Activated naive CD8-positive, alpha-beta T cell treated with anti-CD3 and anti-CD28 coated beads, Interleukin-2, amount 10 ng/mL, durations not matched to agents 7 days and 5 days (primary cell): ENCODE measurements around the gene NKX1-2. TPM values are rescaled to one million over a fixed set of nuclear protein-coding genes. Genes with fewer than 3 reads are reported as not detected.

Source experiments
- ATAC-seq: fragments of 150-1000 bp; cut with Tn5 transposase; one replicate; pipeline ENCODE4 v1.10.0; 2021; ENCODE audit warnings: low read depth, moderate library complexity
- POLR2A ChIA-PET: fragments of 350-600 bp; sonication (Branson Sonifier 250); formaldehyde crosslinking; loops from one replicate; lab custom pipeline; 2021; ENCODE audit warnings: antibody characterized with exemption; lab: Charles Lee
- DNase-seq: peaks from one replicate; pipeline ENCODE4 v3.0.0; 2021
- H3K27ac Mint-ChIP-seq: one replicate; pipeline ENCODE4 v1.8.0; 2022; ENCODE audit warnings: mild to moderate bottlenecking, mixed read lengths
- H3K27me3 Mint-ChIP-seq: one replicate; pipeline ENCODE4 v1.8.0; 2022; ENCODE audit warnings: mild to moderate bottlenecking, moderate library complexity, mixed read lengths
- H3K36me3 Mint-ChIP-seq: one replicate; pipeline ENCODE4 v1.8.0; 2021; ENCODE audit warnings: mild to moderate bottlenecking, mixed read lengths
- H3K4me1 Mint-ChIP-seq: one replicate; pipeline ENCODE4 v1.8.0; 2021; ENCODE audit warnings: mixed read lengths
- H3K4me3 Mint-ChIP-seq: one replicate; pipeline ENCODE4 v1.8.0; 2022; ENCODE audit warnings: mild to moderate bottlenecking, moderate library complexity, mixed read lengths
- H3K9me3 Mint-ChIP-seq: one replicate; pipeline ENCODE4 v1.8.0; 2021; ENCODE audit warnings: mixed read lengths
- total RNA-seq, 2 experiments: library from RNA; stranded (reverse); gene quantifications; one replicate each; pipeline ENCODE4 v1.2.3, GENCODE V29; 2021

Gene NKX1-2
- not detected for total RNA-seq

DNA sequence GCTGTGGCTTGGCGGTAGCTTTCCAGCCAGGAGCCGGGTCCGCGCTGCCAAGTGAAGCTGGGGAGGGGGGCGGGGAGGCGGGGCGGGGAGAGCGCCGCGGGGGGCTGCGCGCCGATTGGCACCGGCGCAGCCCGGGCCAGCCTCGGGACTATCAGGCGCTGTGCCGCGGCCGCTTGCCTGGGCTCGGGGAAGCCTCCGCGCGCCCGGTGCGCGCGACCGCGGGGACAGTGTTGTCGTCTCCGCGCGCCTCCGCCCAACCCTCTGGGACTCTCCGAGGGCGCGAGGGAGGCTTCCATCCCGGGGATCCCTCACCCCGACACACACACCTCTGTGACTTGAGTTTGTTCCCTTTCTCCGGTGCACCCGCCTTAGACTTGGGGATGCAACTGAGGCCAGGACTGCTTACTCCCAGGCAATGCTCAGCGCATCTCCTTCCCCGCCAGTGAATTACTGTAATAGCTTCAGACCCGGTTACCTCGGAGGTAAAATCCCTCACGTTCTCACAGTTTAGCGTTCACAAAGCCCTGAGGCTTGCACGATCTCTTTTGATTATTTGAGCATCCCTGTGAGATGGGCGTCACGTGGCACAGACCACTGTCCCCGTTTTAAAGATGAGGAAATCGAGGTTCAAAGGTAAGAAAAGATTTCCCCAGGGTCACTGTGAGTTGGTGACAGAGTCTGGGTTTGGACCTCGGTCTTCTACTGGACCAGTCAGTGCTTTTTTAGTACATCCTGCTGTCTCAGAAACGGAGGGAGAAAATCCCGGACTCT, at the start of gene NKX1-2:
Gene NKX1-2, minus strand, starts transcription at position 24 of the 771 bp plus-strand sequence. CDS start 92 bp downstream, outside the sequence.
- Mint-ChIP-seq H3K36me3 (no peaks in the 10 kb centered on the region), H3K27me3 (peaks cover 91% of the 10 kb centered on the region), H3K27ac (no peak within 1 kb of the TSS), H3K4me3 (peak within 1 kb of the TSS; percentile 48), H3K9me3 (no peaks in the 10 kb centered on the region), H3K4me1 (peaks cover 12% of the 10 kb centered on the region)
- POLR2A ChIA-PET, result interaction anchor here (1.1 kb wide), 1 partner anchor 12 kb away, joined by 3 read pairs; the partner anchor contains the start of gene LHPP
- ATAC-seq (no peak), DNase-seq (peak; percentile 52)

GRCh38 chr10:124498056-124498455, 48.2 kb upstream of the NKX1-2 start:
- no peak for DNase-seq
- ATAC-seq, result no peak
- peaks cover 17% of the 10 kb centered on the region for H3K36me3 Mint-ChIP-seq
- no peak overlapping the region for H3K27ac Mint-ChIP-seq
- peaks cover 4% of the 10 kb centered on the region for H3K9me3 Mint-ChIP-seq
- no peaks in the 10 kb centered on the region for H3K27me3 Mint-ChIP-seq
- no peak overlapping the region for H3K4me3 Mint-ChIP-seq
- H3K4me1 Mint-ChIP-seq, result peaks cover 11% of the 10 kb centered on the region
- POLR2A ChIA-PET, result no interaction called here

DNA sequence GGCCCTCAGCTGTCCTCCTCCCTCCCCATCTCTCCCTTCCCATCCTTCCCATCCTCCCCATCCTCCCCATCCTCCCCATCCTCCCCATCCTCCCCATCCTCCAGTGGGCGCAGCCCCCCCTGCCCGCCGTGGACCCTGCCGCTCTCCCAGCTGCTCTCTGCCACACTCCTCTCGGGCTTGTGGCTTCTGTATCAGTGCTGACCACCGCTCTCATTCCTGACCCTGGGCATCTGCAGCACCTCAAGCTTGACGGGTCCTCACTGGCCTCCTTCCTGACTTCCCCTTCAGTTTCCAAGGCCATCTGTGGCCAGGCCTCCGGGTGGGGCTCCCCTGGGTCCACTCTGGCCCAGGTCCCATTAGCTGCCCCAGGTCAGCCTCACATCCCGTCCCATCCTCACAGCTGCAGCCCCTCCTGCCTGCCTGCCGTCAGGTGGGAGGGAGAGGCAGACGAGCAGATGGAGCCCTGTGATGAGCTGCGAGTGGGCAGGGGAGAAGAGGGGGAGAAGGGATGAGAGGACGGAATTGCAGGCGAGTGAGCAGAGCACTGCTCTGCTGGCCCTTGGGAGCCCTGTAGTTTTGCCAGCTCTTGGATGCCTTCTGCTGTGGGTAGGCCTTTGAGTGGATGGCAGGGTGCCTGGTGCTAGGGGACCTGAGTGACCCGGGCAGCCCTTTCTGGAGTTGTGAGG, 47.5 kb upstream of the NKX1-2 start:
- H3K9me3 Mint-ChIP-seq, result peaks cover 4% of the 10 kb centered on the region
- peaks cover 17% of the 10 kb centered on the region for H3K36me3 Mint-ChIP-seq
- H3K27me3 Mint-ChIP-seq, result no peaks in the 10 kb centered on the region
- POLR2A ChIA-PET, result no interaction called here
- no peak overlapping the region for H3K27ac Mint-ChIP-seq
- no peak overlapping the region for H3K4me3 Mint-ChIP-seq
- ATAC-seq, result no peak
- peaks cover 11% of the 10 kb centered on the region for H3K4me1 Mint-ChIP-seq
- DNase-seq, result no peak

GRCh38 chr10:124496620-124497019, 46.8 kb upstream of the NKX1-2 start:
- Mint-ChIP-seq H3K4me3 (no peak overlapping the region), H3K9me3 (peaks cover 4% of the 10 kb centered on the region), H3K27ac (no peak overlapping the region), H3K4me1 (peaks cover 11% of the 10 kb centered on the region), H3K27me3 (no peaks in the 10 kb centered on the region), H3K36me3 (peaks cover 15% of the 10 kb centered on the region)
- ATAC-seq, result no peak
- POLR2A ChIA-PET, result no interaction called here
- no peak for DNase-seq

GRCh38 chr10:124496150-124496549, 46.3 kb upstream of the NKX1-2 start:
- DNase-seq (no peak), ATAC-seq (no peak)
- Mint-ChIP-seq H3K27me3 (no peaks in the 10 kb centered on the region), H3K36me3 (peaks cover 12% of the 10 kb centered on the region), H3K9me3 (peaks cover 4% of the 10 kb centered on the region), H3K4me3 (no peak overlapping the region), H3K27ac (no peak overlapping the region), H3K4me1 (peaks cover 11% of the 10 kb centered on the region)
- POLR2A ChIA-PET, result no interaction called here

DNA sequence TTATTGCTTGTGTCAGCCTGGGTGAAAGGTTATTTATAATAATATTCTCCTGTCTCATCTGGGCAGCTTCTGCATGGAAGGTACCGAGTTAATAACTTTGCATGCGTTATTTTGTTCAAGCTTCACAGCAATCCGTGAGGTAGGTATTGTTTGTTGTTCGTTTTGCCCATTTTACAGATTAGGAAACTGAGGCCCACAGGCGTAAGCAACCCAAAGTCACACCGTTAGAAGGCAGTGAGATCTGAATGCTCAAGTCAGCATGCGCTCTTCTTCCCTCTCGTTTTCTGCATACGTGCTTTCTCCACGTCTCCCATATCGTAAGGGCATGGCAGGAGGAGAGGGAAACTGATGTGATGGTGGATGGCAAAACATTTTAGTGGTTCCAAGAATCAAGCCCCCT, 45.9 kb upstream of the NKX1-2 start:
- ATAC-seq (no peak), DNase-seq (no peak)
- H3K4me1 Mint-ChIP-seq, result peaks cover 11% of the 10 kb centered on the region
- no peaks in the 10 kb centered on the region for H3K27me3 Mint-ChIP-seq
- H3K9me3 Mint-ChIP-seq, result peaks cover under 1% of the 10 kb centered on the region
- H3K36me3 Mint-ChIP-seq, result peaks cover 7% of the 10 kb centered on the region
- POLR2A ChIA-PET, result no interaction called here
- no peak overlapping the region for H3K27ac Mint-ChIP-seq
- no peak overlapping the region for H3K4me3 Mint-ChIP-seq

DNA sequence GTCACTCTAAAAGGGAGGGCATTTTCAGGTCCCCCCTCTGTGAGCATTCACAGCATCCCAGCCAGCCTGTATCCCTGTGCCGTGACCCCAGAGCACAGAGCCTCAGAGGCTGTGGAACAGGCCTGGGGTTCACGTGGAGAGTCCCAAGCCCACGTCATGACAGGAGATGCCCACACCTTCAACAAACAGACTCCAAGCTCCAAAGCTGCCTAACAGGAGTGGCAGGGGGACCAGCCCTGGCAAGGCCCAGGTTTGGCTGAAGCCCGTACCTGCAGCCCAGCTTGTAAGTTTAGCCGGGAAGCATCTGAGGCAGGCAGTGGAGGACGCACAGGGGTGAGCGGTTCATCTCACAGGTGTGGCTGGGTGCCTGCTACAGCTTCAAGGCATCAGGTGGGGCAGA, 45.3 kb upstream of the NKX1-2 start:
- no peak overlapping the region for H3K4me3 Mint-ChIP-seq
- POLR2A ChIA-PET, result no interaction called here
- no peak overlapping the region for H3K27ac Mint-ChIP-seq
- DNase-seq (no peak), ATAC-seq (no peak)
- H3K36me3 Mint-ChIP-seq, result peaks cover 4% of the 10 kb centered on the region
- peaks cover 11% of the 10 kb centered on the region for H3K4me1 Mint-ChIP-seq
- H3K27me3 Mint-ChIP-seq, result no peaks in the 10 kb centered on the region
- H3K9me3 Mint-ChIP-seq, result no peaks in the 10 kb centered on the region

DNA sequence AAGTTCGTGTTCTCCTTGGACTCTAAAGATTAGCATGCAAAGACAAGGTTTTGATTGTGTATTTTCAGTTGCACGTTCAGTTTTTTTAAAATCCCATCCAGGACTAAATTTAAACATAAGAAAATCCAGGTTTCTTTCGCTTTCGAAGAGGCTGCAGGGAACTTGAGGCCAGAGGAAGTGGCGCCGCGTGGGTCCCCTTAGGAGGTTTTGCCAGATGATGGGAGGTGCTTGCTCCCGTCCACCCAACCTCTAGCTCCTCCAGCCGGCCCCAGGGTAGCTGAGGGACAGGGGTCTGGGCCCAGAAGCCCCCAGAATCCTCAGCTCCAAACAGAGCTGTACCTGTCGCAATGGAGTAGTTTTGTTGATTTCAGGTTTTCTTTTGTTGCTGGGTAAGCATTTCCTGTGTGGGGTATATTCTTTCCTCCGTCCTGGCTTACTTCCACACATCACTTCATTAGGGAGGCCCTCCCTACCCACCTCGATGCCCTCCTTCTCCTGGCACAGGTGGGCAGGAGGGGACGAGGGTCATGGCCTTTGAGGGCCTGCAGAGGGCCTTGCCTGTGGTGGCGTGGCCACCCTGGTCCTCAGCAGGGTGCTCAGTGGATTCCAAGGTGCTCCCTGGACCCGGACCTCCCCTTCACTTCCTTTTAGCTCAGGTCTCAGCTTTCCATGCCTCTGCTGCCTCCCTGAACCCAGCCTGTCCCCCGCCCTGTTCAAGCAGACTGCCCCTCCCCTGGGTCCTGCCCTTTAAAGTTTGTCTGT, 44.4 kb upstream of the NKX1-2 start:
- DNase-seq (peak; percentile 45), ATAC-seq (peak; percentile 64)
- no peaks in the 10 kb centered on the region for H3K27me3 Mint-ChIP-seq
- peak overlapping the region; percentile 87 for H3K27ac Mint-ChIP-seq
- H3K9me3 Mint-ChIP-seq, result no peaks in the 10 kb centered on the region
- H3K4me3 Mint-ChIP-seq, result peak overlapping the region; percentile 73
- no peaks in the 10 kb centered on the region for H3K36me3 Mint-ChIP-seq
- POLR2A ChIA-PET, result no interaction called here
- H3K4me1 Mint-ChIP-seq, result peaks cover 11% of the 10 kb centered on the region

GRCh38 chr10:124493214-124493882, 43.5 kb upstream of the NKX1-2 start:
- DNase-seq (no peak), ATAC-seq (no peak)
- Mint-ChIP-seq H3K27me3 (no peaks in the 10 kb centered on the region), H3K36me3 (no peaks in the 10 kb centered on the region), H3K27ac (no peak overlapping the region), H3K9me3 (no peaks in the 10 kb centered on the region), H3K4me3 (peak overlapping the region; percentile 42), H3K4me1 (peaks cover 11% of the 10 kb centered on the region)
- POLR2A ChIA-PET, result interaction anchor here (0.5 kb wide), 1 partner anchor 598 kb away, joined by 3 read pairs; no protein-coding TSS in a partner anchor

GRCh38 chr10:124492266-124492665, 42.4 kb upstream of the NKX1-2 start:
- no peak overlapping the region for H3K4me3 Mint-ChIP-seq
- ATAC-seq (no peak), DNase-seq (no peak)
- H3K27me3 Mint-ChIP-seq, result no peaks in the 10 kb centered on the region
- H3K27ac Mint-ChIP-seq, result no peak overlapping the region
- H3K36me3 Mint-ChIP-seq, result no peaks in the 10 kb centered on the region
- H3K4me1 Mint-ChIP-seq, result peaks cover 11% of the 10 kb centered on the region
- POLR2A ChIA-PET, result no interaction called here
- H3K9me3 Mint-ChIP-seq, result no peaks in the 10 kb centered on the region

GRCh38 chr10:124491105-124491504, 41.3 kb upstream of the NKX1-2 start:
- POLR2A ChIA-PET, result no interaction called here
- Mint-ChIP-seq H3K9me3 (peaks cover 2% of the 10 kb centered on the region), H3K27ac (no peak overlapping the region), H3K4me3 (no peak overlapping the region), H3K36me3 (no peaks in the 10 kb centered on the region), H3K4me1 (peaks cover 11% of the 10 kb centered on the region), H3K27me3 (no peaks in the 10 kb centered on the region)
- no peak for ATAC-seq
- no peak for DNase-seq

GRCh38 chr10:124486635-124487034, 36.8 kb upstream of the NKX1-2 start:
- POLR2A ChIA-PET, result no interaction called here
- Mint-ChIP-seq H3K4me3 (no peak overlapping the region), H3K4me1 (no peaks in the 10 kb centered on the region), H3K36me3 (peaks cover 2% of the 10 kb centered on the region), H3K27ac (no peak overlapping the region), H3K9me3 (peaks cover 2% of the 10 kb centered on the region), H3K27me3 (no peaks in the 10 kb centered on the region)
- DNase-seq (no peak), ATAC-seq (no peak)

DNA sequence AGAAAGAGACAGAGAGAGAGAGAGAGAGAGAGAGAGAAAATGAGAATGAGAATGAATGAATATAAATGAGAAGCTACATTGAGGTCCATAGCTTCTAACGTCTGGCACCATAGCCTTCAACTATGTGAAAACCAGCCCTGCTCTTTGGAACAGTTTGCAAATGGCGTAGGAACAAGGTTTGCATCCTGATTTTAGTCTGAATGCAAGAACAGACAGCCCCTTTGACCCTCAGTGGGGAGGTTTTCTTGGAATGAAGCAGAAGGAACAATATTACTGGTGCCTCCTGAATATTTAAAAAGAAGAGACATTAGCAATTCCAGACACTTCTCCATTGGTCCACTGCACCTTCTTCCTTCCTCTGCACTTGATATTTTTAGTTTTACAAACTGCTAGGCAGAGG, 34.8 kb upstream of the NKX1-2 start:
- POLR2A ChIA-PET, result no interaction called here
- Mint-ChIP-seq H3K36me3 (peaks cover 2% of the 10 kb centered on the region), H3K27ac (no peak overlapping the region), H3K9me3 (peaks cover 2% of the 10 kb centered on the region), H3K27me3 (no peaks in the 10 kb centered on the region), H3K4me3 (no peak overlapping the region), H3K4me1 (no peaks in the 10 kb centered on the region)
- ATAC-seq (no peak), DNase-seq (no peak)
